GM23338 (cell line): ENCODE results near the gene FMN1. TPM values are rescaled to one million over a fixed set of nuclear protein-coding genes. Genes with fewer than 3 reads are reported as not detected.
"Not testable (repeated sequence)": the region's sequence is repeated elsewhere in the genome, so short reads cannot be mapped to it uniquely, and the experiment has no call there.

Experiments used
- ATAC-seq: fragments of 200-7000 bp; cut with Tn5 transposase; 3 replicates; pipeline ENCODE4 v1.9.1; 2020
- DNase-seq: peaks from one replicate; pipeline ENCODE4 v3.0.0-alpha.2; 2015; ENCODE audit warnings: low spot score
- H2AFZ ChIP-seq: fragments of 200-600 bp; sonication (generic); 2 replicates; pipeline ENCODE4 v1.8.0; 2016; ENCODE audit warnings: antibody characterized with exemption, mild to moderate bottlenecking, moderate library complexity
- H3F3A ChIP-seq: fragments of 200-600 bp; sonication (generic); replicated peaks from 2 replicates; pipeline ENCODE4 v1.8.0; 2017; ENCODE audit warnings: antibody characterized with exemption, mixed run types, low read depth
- H3K27ac ChIP-seq: fragments of 200-600 bp; sonication (generic); 2 replicates; pipeline ENCODE4 v1.6.1; 2016; ENCODE audit warnings: low read depth
- H3K27me3 ChIP-seq: fragments of 200-600 bp; sonication (generic); 2 replicates; pipeline ENCODE4 v1.8.0; 2016; ENCODE audit warnings: mild to moderate bottlenecking, mixed run types, moderate library complexity; ENCODE audit not compliant: insufficient read depth
- H3K36me3 ChIP-seq: fragments of 200-600 bp; sonication (generic); 2 replicates; pipeline ENCODE4 v1.8.0; 2016; ENCODE audit warnings: mild to moderate bottlenecking; ENCODE audit not compliant: insufficient read depth
- H3K4me1 ChIP-seq: fragments of 200-600 bp; sonication (generic); 2 replicates; pipeline ENCODE4 v1.8.0; 2016; ENCODE audit warnings: mild to moderate bottlenecking, moderate library complexity; ENCODE audit not compliant: insufficient read depth
- H3K4me2 ChIP-seq: fragments of 200-600 bp; sonication (generic); 2 replicates; pipeline ENCODE4 v1.7.1; 2017; ENCODE audit warnings: mixed run types
- H3K4me3 ChIP-seq: fragments of 200-600 bp; sonication (generic); 2 replicates; pipeline ENCODE4 v1.6.1; 2016; ENCODE audit warnings: mixed run types
- H3K79me2 ChIP-seq: fragments of 200-600 bp; sonication (generic); replicated peaks from 2 replicates; pipeline ENCODE4 v1.8.0; 2017; ENCODE audit warnings: mild to moderate bottlenecking; ENCODE audit not compliant: insufficient read depth
- H3K9me2 ChIP-seq: fragments of 200-600 bp; sonication (generic); 2 replicates; pipeline ENCODE4 v1.8.0; 2017; ENCODE audit not compliant: insufficient read depth
- H4K20me1 ChIP-seq: fragments of 200-600 bp; sonication (generic); replicated peaks from 2 replicates; pipeline ENCODE4 v1.8.0; 2017; ENCODE audit warnings: mild to moderate bottlenecking; ENCODE audit not compliant: insufficient read depth
- H3K27ac Mint-ChIP-seq: 2 replicates; pipeline ENCODE4 v1.8.0; 2020; ENCODE audit warnings: inconsistent platforms, mild to moderate bottlenecking, moderate library complexity, mixed read lengths
- H3K27me3 Mint-ChIP-seq: 3 replicates; pipeline ENCODE4 v1.8.0; 2022; ENCODE audit warnings: low read depth, mild to moderate bottlenecking, moderate library complexity, mixed read lengths, inconsistent platforms; ENCODE audit not compliant: insufficient read depth, poor library complexity
- H3K36me3 Mint-ChIP-seq: 3 replicates; pipeline ENCODE4 v1.8.0; 2021; ENCODE audit warnings: low read depth, mild to moderate bottlenecking, inconsistent platforms, moderate library complexity, mixed read lengths
- H3K4me1 Mint-ChIP-seq: 3 replicates; pipeline ENCODE4 v1.8.0; 2020; ENCODE audit warnings: mild to moderate bottlenecking, inconsistent platforms, mixed read lengths
- H3K4me3 Mint-ChIP-seq: 3 replicates; pipeline ENCODE4 v1.8.0; 2021; ENCODE audit warnings: moderate library complexity, mild to moderate bottlenecking, inconsistent platforms, mixed read lengths
- H3K9me3 Mint-ChIP-seq: 3 replicates; pipeline ENCODE4 v1.8.0; 2020; ENCODE audit warnings: moderate library complexity, mild to moderate bottlenecking, inconsistent platforms, mixed read lengths
- CREB1 ChIP-seq: fragments of 250-450 bp; sonication (Bioruptor Pico); IDR thresholded peaks from 2 replicates; pipeline ENCODE4 v1.5.0; 2020; ENCODE audit warnings: low read depth, mild to moderate bottlenecking, moderate library complexity
- EZH2 ChIP-seq: fragments of 200-600 bp; sonication (generic); IDR thresholded peaks from one replicate; pipeline ENCODE4 v1.8.0; 2017; ENCODE audit warnings: antibody characterized with exemption, mild to moderate bottlenecking, low read depth; ENCODE audit not compliant: unreplicated experiment
- EZH2phosphoT487 ChIP-seq: fragments of 200-600 bp; sonication (generic); IDR thresholded peaks from one replicate; pipeline ENCODE4 v1.8.1; 2018; ENCODE audit warnings: antibody characterized with exemption; ENCODE audit not compliant: unreplicated experiment
- JUNB ChIP-seq: IDR thresholded peaks from one replicate; pipeline ENCODE4 v1.6.1; 2016; ENCODE audit warnings: antibody characterized with exemption; ENCODE audit not compliant: unreplicated experiment
- NANOG ChIP-seq: IDR thresholded peaks from 2 replicates; pipeline ENCODE4 v1.6.1; 2016; ENCODE audit warnings: antibody characterized with exemption, borderline replicate concordance
- POLR2AphosphoS5 ChIP-seq: IDR thresholded peaks from 2 replicates; pipeline ENCODE4 v1.6.1; 2016; ENCODE audit warnings: antibody characterized with exemption, low read depth
- ZNF114 ChIP-seq: fragments of 250-450 bp; sonication (Bioruptor Pico); IDR thresholded peaks from 2 replicates; pipeline ENCODE4 v1.5.0; 2020; ENCODE audit warnings: mild to moderate bottlenecking, moderate library complexity
- ZNF331 ChIP-seq: fragments of 250-450 bp; sonication (Bioruptor Pico); IDR thresholded peaks from 2 replicates; pipeline ENCODE4 v1.5.0; 2020; ENCODE audit warnings: low read depth, mild to moderate bottlenecking, moderate library complexity
- polyA plus RNA-seq: library from polyadenylated mRNA; unstranded; fragments of >200 nt; fragmentation: Nextera tagmentation; extraction: Ambion mirVana; gene quantifications from 2 replicates; pipeline ENCODE4 v1.2.1, GENCODE V29; 2016
- total RNA-seq: library from RNA; depleted of rRNA; stranded (reverse); fragments of >200 nt; shearing (Covaris generic); gene quantifications from 2 replicates; pipeline ENCODE4 v1.2.3, GENCODE V29; 2014

FMN1 gene
- total and polyA plus RNA-seq, 2 experiments from 2014 or later = 1.2 to 1.6 TPM

DNA sequence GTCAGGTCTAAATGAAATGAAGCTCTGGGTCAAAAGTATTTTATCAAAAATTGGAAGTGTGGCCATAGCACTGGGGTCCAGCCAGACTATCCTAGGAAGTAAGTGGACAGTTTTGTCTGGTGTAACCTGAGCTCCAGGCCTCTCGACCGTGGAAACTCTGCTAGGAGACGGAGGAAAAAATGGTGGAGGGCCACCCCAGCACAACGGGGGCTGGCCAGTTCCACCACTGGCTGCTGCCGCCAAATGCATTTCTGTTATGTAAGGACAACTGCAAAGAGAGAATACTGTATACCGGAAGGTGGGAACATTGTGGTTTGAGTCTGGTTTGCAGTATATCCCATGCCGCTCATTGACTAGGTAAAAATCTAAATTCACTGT, 241.0 kb downstream of the FMN1 start:
- Mint-ChIP-seq H3K27ac (no peak overlapping the region; the same call in 1 of the 2 replicates), H3K9me3 (no peaks in the 10 kb centered on the region), H3K36me3 (no peaks in the 10 kb centered on the region), H3K4me3 (peak overlapping the region; percentile 47), H3K4me1 (peaks cover 36% of the 10 kb centered on the region), H3K27me3 (peaks cover 3% of the 10 kb centered on the region)
- Histone ChIP-seq H4K20me1 (no peaks in the 10 kb centered on the region), H3F3A (no peaks in the 10 kb centered on the region), H3K27ac (no peak overlapping the region), H3K9me2 (no peaks in the 10 kb centered on the region), H3K4me3 (peak overlapping the region; percentile 31; the same call in 1 of the 2 replicates), H3K4me1 (peaks cover 23% of the 10 kb centered on the region), H3K79me2 (no peaks in the 10 kb centered on the region), H2AFZ (0 out of 2 replicates have a peak overlapping the region, but pooled peaks have one; percentile 25), H3K4me2 (peak overlapping the region; percentile 73), H3K27me3 (no peaks in the 10 kb centered on the region), H3K36me3 (no peaks in the 10 kb centered on the region)
- TF ChIP-seq ZNF114 (CRISPR knock-in tag) = 0 out of 2 replicates have a peak, but pooled peaks have one; percentile 41
- TF ChIP-seq EZH2phosphoT487 = no peak
- ATAC-seq (peak; percentile 66), DNase-seq (peak; percentile 32)

DNA sequence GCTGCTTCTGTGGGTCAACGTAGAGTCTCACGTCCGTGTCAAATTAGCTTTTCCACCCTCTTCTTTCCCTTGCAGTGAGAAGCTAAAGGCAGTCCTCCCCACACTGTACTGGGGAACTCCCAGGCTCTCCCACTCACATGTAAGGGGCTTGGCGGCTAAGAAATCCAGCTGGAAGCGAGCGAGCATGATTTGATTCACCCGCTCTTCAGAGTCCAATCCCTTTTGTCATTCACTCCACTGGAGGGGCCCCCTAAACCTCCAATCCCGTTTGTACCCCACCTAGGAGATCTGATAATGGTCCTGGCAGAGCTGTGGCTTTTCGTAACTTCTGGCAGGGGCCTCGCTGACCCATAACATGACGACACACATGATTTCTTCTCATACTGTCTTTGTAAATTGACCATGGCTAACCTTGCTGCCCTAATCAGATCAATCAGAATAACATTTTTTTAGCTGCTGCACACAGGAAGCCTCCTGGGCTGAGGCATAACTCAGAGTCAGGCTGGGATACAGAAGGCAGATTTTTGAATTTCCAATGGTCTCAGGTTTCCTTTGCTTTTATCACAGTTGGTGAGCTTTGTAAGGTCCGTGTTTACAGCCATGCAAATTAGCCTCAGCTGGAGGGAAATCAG, 241.5 kb downstream of the FMN1 start:
- Mint-ChIP-seq H3K36me3 (no peaks in the 10 kb centered on the region), H3K4me3 (peak overlapping the region; percentile 47), H3K27ac (no peak overlapping the region; the same call in 1 of the 2 replicates), H3K27me3 (peaks cover 3% of the 10 kb centered on the region), H3K9me3 (no peaks in the 10 kb centered on the region), H3K4me1 (peaks cover 36% of the 10 kb centered on the region)
- no peaks in the 10 kb centered on the region for H3K9me2 ChIP-seq
- ATAC-seq = peak; percentile 90
- H3F3A ChIP-seq = no peaks in the 10 kb centered on the region
- peak overlapping the region; percentile 73 for H3K4me2 ChIP-seq
- H3K36me3 ChIP-seq = no peaks in the 10 kb centered on the region
- TF ChIP-seq POLR2AphosphoS5 = no peak
- 0 out of 2 replicates have a peak, but pooled peaks have one; percentile 6 for TF ChIP-seq NANOG
- no peaks in the 10 kb centered on the region for H3K27me3 ChIP-seq
- peak overlapping the region; percentile 31; the same call in 1 of the 2 replicates for H3K4me3 ChIP-seq
- H4K20me1 ChIP-seq = no peaks in the 10 kb centered on the region
- DNase-seq = peak; percentile 53
- H3K4me1 ChIP-seq = peaks cover 23% of the 10 kb centered on the region
- no peak overlapping the region for H3K27ac ChIP-seq
- peak overlapping the region; percentile 25; the same call in 1 of the 2 replicates for H2AFZ ChIP-seq
- H3K79me2 ChIP-seq = no peaks in the 10 kb centered on the region

DNA sequence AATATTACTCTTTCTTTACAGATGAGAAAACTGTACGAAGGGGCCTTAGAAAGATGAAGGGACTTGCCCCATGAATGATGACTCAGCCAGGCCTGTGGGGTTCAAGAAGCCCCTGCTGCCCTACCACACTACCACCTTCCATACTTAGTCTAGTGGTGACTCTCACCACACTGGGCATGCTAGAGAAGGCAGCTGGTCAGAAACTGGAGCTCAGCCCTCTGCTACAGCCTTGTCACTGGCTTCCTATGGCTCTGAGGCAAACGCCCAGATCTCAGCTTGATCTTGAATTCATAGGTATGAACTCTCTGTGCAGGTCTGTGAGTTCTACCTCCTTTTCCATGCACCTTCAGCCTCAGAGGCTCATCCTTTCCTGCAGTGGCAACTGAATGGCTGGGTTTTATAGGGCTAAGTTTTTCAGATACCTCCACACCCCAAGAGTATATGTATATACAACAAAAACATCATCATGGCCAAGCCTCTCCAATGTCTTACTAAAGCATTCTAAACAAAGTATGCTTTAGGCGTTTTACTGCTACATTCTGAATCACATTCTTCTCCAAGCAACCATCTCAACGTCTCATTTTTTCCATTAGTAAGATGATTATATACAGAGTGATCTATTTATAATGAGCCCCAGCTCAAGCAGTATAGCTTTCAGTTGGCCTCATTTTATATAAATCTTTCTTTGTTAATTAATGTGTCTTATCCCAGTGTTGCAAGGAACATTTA, 242.6 kb downstream of the FMN1 start:
- Mint-ChIP-seq H3K9me3 (no peaks in the 10 kb centered on the region), H3K27ac (no peak overlapping the region), H3K27me3 (peaks cover 3% of the 10 kb centered on the region), H3K36me3 (no peaks in the 10 kb centered on the region), H3K4me1 (peaks cover 34% of the 10 kb centered on the region), H3K4me3 (no peak overlapping the region)
- peaks cover 23% of the 10 kb centered on the region for H3K4me1 ChIP-seq
- H3K36me3 ChIP-seq = no peaks in the 10 kb centered on the region
- TF ChIP-seq ZNF114 (CRISPR knock-in tag) (no peak), POLR2AphosphoS5 (no peak), ZNF331 (CRISPR knock-in tag) (no peak), JUNB (no peak), EZH2 (no peak), NANOG (no peak), EZH2phosphoT487 (no peak), CREB1 (CRISPR knock-in tag) (no peak)
- DNase-seq (no peak), ATAC-seq (no peak)
- no peaks in the 10 kb centered on the region for H3K79me2 ChIP-seq
- H3K9me2 ChIP-seq = no peaks in the 10 kb centered on the region
- no peaks in the 10 kb centered on the region for H4K20me1 ChIP-seq
- H3K4me3 ChIP-seq = no peak overlapping the region
- H3K27me3 ChIP-seq = no peaks in the 10 kb centered on the region
- no peak overlapping the region for H3K4me2 ChIP-seq
- no peak overlapping the region for H2AFZ ChIP-seq
- no peaks in the 10 kb centered on the region for H3F3A ChIP-seq
- no peak overlapping the region for H3K27ac ChIP-seq

DNA sequence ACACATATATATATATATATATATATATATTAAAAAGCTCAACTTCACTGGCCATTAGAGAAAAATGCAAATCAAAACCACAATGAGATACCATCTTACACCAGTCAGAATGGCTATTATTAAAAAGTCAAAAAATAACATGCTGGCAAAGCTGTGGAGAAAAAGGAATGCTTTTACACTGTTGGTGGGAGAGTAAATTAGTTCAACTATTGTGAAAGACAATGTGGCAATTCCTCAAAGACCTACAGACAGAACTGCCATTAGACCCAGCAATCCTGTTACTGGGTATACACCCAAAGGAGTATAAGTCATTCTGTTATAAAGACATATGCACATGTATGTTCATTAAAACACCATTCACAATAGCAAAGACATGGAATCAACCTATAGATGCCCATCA, 244.5 kb downstream of the FMN1 start:
- H3F3A ChIP-seq, ATAC-seq, H3K9me3 Mint-ChIP-seq: not testable (repeated sequence)

More for the DNA sequence above, 244.5 kb downstream of the FMN1 start:
- DNase-seq, H3K9me2 ChIP-seq, H3K4me2 ChIP-seq, H2AFZ ChIP-seq, H3K27me3 ChIP-seq, H4K20me1 ChIP-seq, H3K79me2 ChIP-seq, H3K36me3 Mint-ChIP-seq, H3K27ac ChIP-seq, H3K4me3 Mint-ChIP-seq, H3K27ac Mint-ChIP-seq, H3K36me3 ChIP-seq, H3K4me3 ChIP-seq, H3K27me3 Mint-ChIP-seq: not testable (repeated sequence)
- peaks cover 29% of the 10 kb centered on the region for H3K4me1 Mint-ChIP-seq
- H3K4me1 ChIP-seq = peaks cover 23% of the 10 kb centered on the region
